GM19395 (cell line): ENCODE results near the gene GORASP1.
"Not testable (repeated sequence)": the region's sequence is repeated elsewhere in the genome, so short reads cannot be mapped to it uniquely, and the experiment has no call there.

ENCODE experiments used
- ATAC-seq: cut with Tn5 transposase; IDR thresholded peaks from one replicate; pipeline ENCODE4 v1.9.1; 2021; ENCODE audit warnings: mild to moderate bottlenecking, moderate library complexity; ENCODE audit not compliant: unreplicated experiment

Gene GORASP1

GRCh38 chr3:39075910-39076309 is 31.5 kb downstream of the GORASP1 start:
- peak; percentile 79 for ATAC-seq

DNA sequence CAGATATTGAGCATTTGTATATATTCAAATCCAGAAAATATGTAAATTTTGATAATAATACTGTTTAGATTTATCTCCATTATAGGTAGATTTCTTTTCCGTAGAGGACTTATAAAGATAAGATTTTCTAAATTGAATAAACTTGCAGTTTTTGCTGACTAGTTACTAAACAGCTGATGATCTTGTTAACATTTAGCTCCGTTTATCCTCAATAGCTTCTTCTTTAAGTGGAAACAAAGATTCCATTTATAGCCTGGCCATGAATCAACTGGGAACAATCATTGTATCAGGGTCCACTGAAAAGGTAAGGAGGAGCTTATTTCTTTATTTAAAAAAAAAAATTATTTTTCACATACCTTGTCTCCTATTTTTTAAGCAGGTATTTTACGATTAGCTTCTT is 38.9 kb downstream of the GORASP1 start:
- no peak for ATAC-seq

- ATAC-seq, result no peak
These were observed 40.1 kb downstream of the GORASP1 start for GRCh38 chr3:39067286-39067685.

- peak; percentile 92 for ATAC-seq
These were observed 42.2 kb downstream of the GORASP1 start for GRCh38 chr3:39065197-39065596.

DNA sequence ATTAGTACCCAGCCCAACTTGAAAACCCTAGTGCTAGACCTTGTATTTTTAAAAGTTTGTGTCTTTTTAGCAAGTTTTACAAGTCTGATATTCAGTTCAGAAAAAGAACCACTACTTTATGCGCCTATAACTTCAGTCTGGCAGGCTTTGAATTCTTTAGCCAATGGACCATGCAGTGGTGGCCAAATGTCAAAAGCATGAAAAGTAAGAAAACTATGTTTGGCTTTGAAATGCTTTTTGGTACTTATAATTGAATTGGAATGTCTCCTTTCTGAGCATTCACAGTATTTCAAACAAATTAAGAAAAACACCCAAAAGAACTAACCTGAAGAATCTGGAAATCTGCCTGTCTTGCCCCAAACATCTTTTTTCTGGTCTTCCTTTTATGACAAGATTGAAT is 42.8 kb downstream of the GORASP1 start:
- ATAC-seq, result no peak

DNA sequence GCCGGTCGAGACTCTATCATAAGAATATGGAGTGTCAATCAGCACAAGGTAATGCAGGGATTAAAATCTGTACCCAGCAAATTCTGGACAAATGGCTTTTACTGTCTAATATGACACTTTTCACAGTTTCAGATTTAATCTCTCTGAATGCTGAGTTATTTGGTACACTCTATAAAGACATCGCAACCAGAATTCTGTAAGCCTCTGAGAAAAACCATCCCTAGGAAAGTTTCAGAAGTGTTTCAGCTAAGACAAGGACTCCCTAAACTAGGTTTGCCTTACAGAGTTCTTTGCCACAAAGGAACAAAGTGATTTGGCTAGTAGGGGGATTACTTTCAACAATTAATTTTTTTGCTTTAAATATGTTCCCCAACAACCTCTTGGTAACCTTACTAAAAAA is 44.3 kb downstream of the GORASP1 start:
- no peak for ATAC-seq

GRCh38 chr3:39062180-39062579 is 45.2 kb downstream of the GORASP1 start:
- ATAC-seq, result no peak

GRCh38 chr3:39061228-39061627 is 46.2 kb downstream of the GORASP1 start:
- ATAC-seq, result not testable (repeated sequence)

GRCh38 chr3:39056151-39056550 is 51.3 kb downstream of the GORASP1 start:
- no peak for ATAC-seq

GRCh38 chr3:39053696-39054095 is 53.7 kb downstream of the GORASP1 start:
- no peak for ATAC-seq

- ATAC-seq, result no peak
These were observed 54.8 kb downstream of the GORASP1 start for GRCh38 chr3:39052583-39052982.

DNA sequence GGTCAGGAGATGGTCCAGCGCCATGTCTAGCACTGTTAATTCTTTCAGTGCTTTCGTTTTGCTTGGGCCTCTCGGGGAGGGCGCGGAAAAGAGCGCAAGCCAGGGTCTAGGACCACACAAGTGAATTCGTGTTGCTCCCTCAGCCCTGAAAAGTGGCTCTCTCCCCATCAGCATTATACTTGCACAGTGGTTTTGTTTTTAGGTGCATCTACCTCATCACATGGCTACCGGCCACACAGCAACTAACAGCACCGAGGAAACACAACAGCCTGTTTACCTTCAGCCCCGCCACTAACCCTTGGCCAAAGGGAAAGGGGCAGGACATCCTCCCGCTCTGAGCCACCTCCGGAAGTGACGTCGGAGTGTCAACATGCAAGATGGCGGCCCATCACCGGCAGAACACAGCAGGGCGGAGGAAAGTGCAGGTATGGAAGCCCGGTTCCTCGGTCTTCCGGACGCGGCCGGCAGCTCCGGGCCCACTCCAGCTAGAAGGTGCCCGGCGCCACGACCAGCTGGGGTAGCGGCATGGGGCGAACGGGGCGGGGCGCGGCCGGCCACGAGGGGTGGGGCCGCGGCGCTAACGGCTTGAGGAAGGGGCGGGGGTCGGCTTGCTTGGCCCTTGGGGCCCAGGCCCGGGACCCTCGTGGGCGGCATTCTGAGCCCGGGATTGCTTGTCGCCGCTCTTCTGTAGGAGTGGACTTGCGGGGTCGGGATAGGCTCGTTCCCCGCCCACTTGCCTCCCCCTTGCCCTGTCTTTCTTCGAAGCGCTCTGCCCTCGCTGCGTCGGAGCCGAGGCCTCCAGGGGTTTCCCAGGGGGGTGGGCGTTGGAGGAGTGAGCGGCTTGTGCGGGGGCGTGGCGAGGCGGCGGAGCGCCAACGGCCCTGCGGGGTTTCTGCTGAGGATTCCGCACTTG is 55.5 kb downstream of the GORASP1 start, which contains the start of the genes SCN11A and WDR48:
Gene SCN11A (minus strand): TSS at position 296 of the 913 bp plus-strand sequence. CDS start 101,582 bp downstream, outside the sequence.
Gene WDR48 (plus strand): TSS at position 368 of the 913 bp plus-strand sequence. CDS start 10 bp downstream, at position 378.
- ATAC-seq, result peak; percentile 99

GRCh38 chr3:39050029-39050428 is 57.4 kb downstream of the GORASP1 start:
- peak; percentile 38 for ATAC-seq
